GM12878 (cell line): ENCODE results near the gene CNN2. TPM values are rescaled to one million over a fixed set of nuclear protein-coding genes. Genes with fewer than 3 reads are reported as not detected.
"Not testable (repeated sequence)": the region's sequence is repeated elsewhere in the genome, so short reads cannot be mapped to it uniquely, and the experiment has no call there.

Source experiments
- ATAC-seq: fragments of 200-7000 bp; cut with Tn5 transposase; 3 replicates; pipeline ENCODE4 v1.9.1; 2020; ENCODE audit warnings: mild to moderate bottlenecking, moderate library complexity
- BruUV-seq: library from RNA; stranded (reverse); fragments of 400-500 nt; replicated peaks from 2 replicates; lab custom pipeline; 2021; lab: Mats Ljungman, UMichigan
- CTCF ChIA-PET: fragments of 300-600 bp; sonication (Branson Sonifier 250); formaldehyde crosslinking; extraction: SDS; loops from one replicate; lab custom pipeline; 2021; ENCODE audit warnings: inconsistent platforms; lab: Yijun Ruan, JAX
- POLR2A ChIA-PET: fragments of 350-600 bp; formaldehyde crosslinking; extraction: SDS; loops from one replicate; lab custom pipeline; 2021; ENCODE audit warnings: inconsistent platforms; lab: Charles Lee
- RAD21 ChIA-PET: fragments of 300-600 bp; sonication (Branson Sonifier 250); formaldehyde crosslinking; loops from one replicate; lab custom pipeline; 2023; ENCODE audit warnings: antibody characterized with exemption; ENCODE audit not compliant: unreplicated experiment; lab: Charles Lee
- SMC1A ChIA-PET: fragments of 300-600 bp; sonication (Branson Sonifier 250); formaldehyde crosslinking; loops from one replicate; lab custom pipeline; 2023; ENCODE audit not compliant: unreplicated experiment, uncharacterized antibody; lab: Charles Lee
- DNase-seq: peaks from one replicate; pipeline ENCODE4 v3.0.0-alpha.2; 2011; ENCODE audit warnings: low read depth, low spot score
- FAIRE-seq: peaks from 3 replicates; lab custom pipeline; 2011; peaks lifted over from hg19 to GRCh38; lab: Jason Lieb, UNC
- H2AFZ ChIP-seq: 2 replicates; pipeline ENCODE4 v1.6.0; 2011; ENCODE audit warnings: low read depth, low read length, control low read depth; ENCODE audit not compliant: control insufficient read depth
- H3K27ac ChIP-seq: 2 replicates; pipeline ENCODE4 v1.5.1; 2011; ENCODE audit warnings: control low read depth; ENCODE audit not compliant: control insufficient read depth, insufficient read depth
- H3K27me3 ChIP-seq, 2 experiments: replicated peaks in 1 of 2; 2 replicates each; pipeline versions ENCODE4 v1.6.0 to v1.6.1; 2011; ENCODE audit warnings: low read length in 1 of 2; ENCODE audit not compliant: control insufficient read depth in 2 of 2, insufficient read depth in 2 of 2
- H3K36me3 ChIP-seq, 2 experiments: 2 replicates each; pipeline ENCODE4 v1.5.1; 2011; ENCODE audit warnings: low read length in 1 of 2; ENCODE audit not compliant: control insufficient read depth in 2 of 2, insufficient read depth in 2 of 2
- H3K4me1 ChIP-seq: 2 replicates; pipeline ENCODE4 v1.6.1; 2011; ENCODE audit warnings: mild to moderate bottlenecking, low read length, moderate library complexity, mixed read lengths; ENCODE audit not compliant: control insufficient read depth, insufficient read depth
- H3K4me2 ChIP-seq: 2 replicates; pipeline ENCODE4 v1.6.0; 2011; ENCODE audit warnings: control low read depth; ENCODE audit not compliant: control insufficient read depth, insufficient read depth
- H3K4me3 ChIP-seq: fragments of 200-600 bp; sonication (generic); 2 replicates; pipeline ENCODE4 v1.5.1; 2016
- H3K79me2 ChIP-seq: 2 replicates; pipeline ENCODE4 v1.6.0; 2011; ENCODE audit warnings: low read length; ENCODE audit not compliant: control insufficient read depth, insufficient read depth
- H3K9ac ChIP-seq: 2 replicates; pipeline ENCODE4 v1.8.0; 2011; ENCODE audit warnings: low read length, control low read depth, mixed read lengths; ENCODE audit not compliant: control insufficient read depth, insufficient read depth
- H3K9me3 ChIP-seq: replicated peaks from 3 replicates; pipeline ENCODE4 v1.5.1; 2011; ENCODE audit warnings: mild to moderate bottlenecking, low read length; ENCODE audit not compliant: control insufficient read depth, insufficient read depth
- H4K20me1 ChIP-seq: 2 replicates; pipeline ENCODE4 v1.6.0; 2011; ENCODE audit not compliant: control insufficient read depth, insufficient read depth
- ASH2L ChIP-seq: fragments of 300-600, 200-600 bp; sonication (generic); IDR thresholded peaks from 2 replicates; pipeline ENCODE4 v1.6.1; 2017; ENCODE audit warnings: low read depth, mild to moderate bottlenecking, borderline replicate concordance
- CHD2 ChIP-seq: IDR thresholded peaks from 2 replicates; pipeline ENCODE4 v1.6.1; 2011; ENCODE audit warnings: low read depth, low read length, improper control_type of control experiment, borderline replicate concordance
- ESRRA ChIP-seq: IDR thresholded peaks from 2 replicates; pipeline ENCODE4 v1.6.1; 2012; ENCODE audit warnings: mild to moderate bottlenecking, low read length, improper control_type of control experiment
- HDAC6 ChIP-seq: fragments of 200-600 bp; sonication (generic); IDR thresholded peaks from one replicate; pipeline ENCODE4 v1.8.0; 2017; ENCODE audit warnings: antibody characterized with exemption; ENCODE audit not compliant: unreplicated experiment
- IKZF1 ChIP-seq: fragments of 450-650 bp; conservative IDR thresholded peaks from 2 replicates; pipeline ENCODE4 v1.6.1; 2017; ENCODE audit warnings: antibody characterized with exemption, mild to moderate bottlenecking
- KDM1A ChIP-seq: fragments of 200-600 bp; sonication (generic); IDR thresholded peaks from 2 replicates; pipeline ENCODE4 v1.6.1; 2016; ENCODE audit warnings: borderline replicate concordance
- MXI1 ChIP-seq: fragments of 150-350 bp; IDR thresholded peaks from 2 replicates; pipeline ENCODE4 v1.6.1; 2011; ENCODE audit warnings: low read depth, mild to moderate bottlenecking, inconsistent platforms, low read length, improper control_type of control experiment
- NFIC ChIP-seq: IDR thresholded peaks from 2 replicates; pipeline ENCODE4 v1.6.1; 2012; ENCODE audit warnings: low read depth, mild to moderate bottlenecking, inconsistent platforms, low read length, moderate library complexity
- NR2C1 ChIP-seq: fragments of 450-650 bp; IDR thresholded peaks from 2 replicates; pipeline ENCODE4 v1.6.1; 2017; ENCODE audit warnings: antibody characterized with exemption, mild to moderate bottlenecking, moderate library complexity
- POLR2AphosphoS2 ChIP-seq: IDR thresholded peaks from 2 replicates; pipeline ENCODE4 v1.6.1; 2011; ENCODE audit warnings: low read depth, mild to moderate bottlenecking, low read length, improper control_type of control experiment, moderate library complexity
- SMC3 ChIP-seq: IDR thresholded peaks from 2 replicates; pipeline ENCODE4 v1.6.1; 2011; ENCODE audit warnings: low read length, improper control_type of control experiment, borderline replicate concordance
- TCF12 ChIP-seq: IDR thresholded peaks from 2 replicates; pipeline ENCODE4 v1.6.1; 2011; ENCODE audit warnings: low read depth, mild to moderate bottlenecking, low read length
- ZBTB11 ChIP-seq: fragments of 450-650 bp; formaldehyde crosslinking; IDR thresholded peaks from 2 replicates; pipeline ENCODE4 v1.5.0; 2022; ENCODE audit warnings: mild to moderate bottlenecking, missing genetic modification characterization
- WGBS: methylation state at CpG from one replicate; pipeline ENCODE4 v1.1.6; 2016; ENCODE audit warnings: low lambda C conversion rate; ENCODE audit not compliant: insufficient replicate concordance, insufficient coverage; ENCODE audit errors: missing lambda C conversion rate; 5-methylcytosine and 5-hydroxymethylcytosine counted together
- in situ Hi-C: fragments of 300-500 bp; cut with MboI; formaldehyde crosslinking; loops from 9 replicates; pipeline ENCODE4 v1.14.3; 2018; ENCODE audit warnings: mixed read lengths
- intact Hi-C: fragments of 100-400 bp; cut with micrococcal nuclease; formaldehyde crosslinking; loops from one replicate; pipeline ENCODE4 v1.14.2; 2022; ENCODE audit not compliant: unreplicated experiment
- polyA plus RNA-seq, 11 experiments: library from polyadenylated mRNA; depleted of rRNA in 4 of 11; unstranded in 6 of 11; stranded (reverse) in 5 of 11; fragments of >200 nt; fragmentation: Nextera tagmentation in 4 of 11; fragmentation: Illumina TruSeq in 1 of 11; extraction: Ambion mirVana in 4 of 11; extraction: Trizol in 1 of 11; gene quantifications; 1 replicate in 1 of 11; 2 replicates in 10 of 11; pipeline versions ENCODE4 v1.2.1 to v1.2.3, GENCODE V29; 2011 to 2016; ENCODE audit warnings: inconsistent platforms in 2 of 11, missing spikeins in 2 of 11, low read depth in 1 of 11
- total RNA-seq, 4 experiments: library from RNA; depleted of rRNA in 3 of 4; stranded (reverse); fragments of >200 nt in 3 of 4; fragmentation: Illumina TruSeq in 1 of 4; extraction: Trizol in 1 of 4; gene quantifications; 2 replicates each; pipeline versions ENCODE4 v1.2.1 to v1.2.3, GENCODE V29; 2013 to 2021

The CNN2 gene
- total and polyA plus RNA-seq, 10 of the 15 experiments (the other 5 are each of a cell fraction or from before 2014, with no cell fraction given): 34.7 to 311 (median 172) TPM

- TF ChIP-seq ESRRA (no peak), IKZF1 (peak; percentile 71), ZBTB11 (CRISPR knock-in tag) (no peak), HDAC6 (no peak), POLR2AphosphoS2 (no peak), MXI1 (0 out of 2 replicates have a peak, but pooled peaks have one; percentile 51), TCF12 (peak; percentile 20; the same call in 1 of the 2 replicates), NFIC (no peak), SMC3 (no peak), KDM1A (no peak), ASH2L (peak; percentile 48; the same call in 1 of the 2 replicates), NR2C1 (no peak; the same call in 1 of the 2 replicates), CHD2 (0 out of 2 replicates have a peak, but pooled peaks have one; percentile 27)
These were observed 5.5 kb upstream of the CNN2 start, which contains the start of gene TMEM259 (continued) for GRCh38 chr19:1020868-1021425.

- H3K4me2 ChIP-seq, intact Hi-C loops, H3K4me3 ChIP-seq, POLR2A ChIA-PET, DNase-seq, H2AFZ ChIP-seq, H3K9me3 ChIP-seq, ATAC-seq, BruUV-seq, H3K27ac ChIP-seq, H3K4me1 ChIP-seq, in situ Hi-C loops, H3K9ac ChIP-seq, H4K20me1 ChIP-seq, H3K27me3 ChIP-seq, H3K36me3 ChIP-seq, RAD21 ChIA-PET, FAIRE-seq: not testable (repeated sequence)
- WGBS: 55% methylated on average over 5 of the region's 5 CpGs
- peaks cover 52% of the 10 kb centered on the region for H3K79me2 ChIP-seq
- ChIA-PET CTCF (interaction anchor here (1.3 kb wide), 1 partner anchor 217 kb away, joined by 3 read pairs; the partner anchor contains the start of gene ATP5F1D), SMC1A (interaction anchor here (0.6 to 1.3 kb wide), 2 partner anchors 79 to 176 kb away, joined by 3 read pairs; no protein-coding TSS in a partner anchor)
These were observed 2.6 kb upstream of the CNN2 start for GRCh38 chr19:1023883-1024188.

GRCh38 chr19:1025080-1025479 lies 1.3 kb upstream of the CNN2 start:
- H3K9me3 ChIP-seq, DNase-seq, H2AFZ ChIP-seq, H3K27me3 ChIP-seq, H3K4me3 ChIP-seq, ATAC-seq, BruUV-seq, H3K27ac ChIP-seq, intact Hi-C loops, H3K4me2 ChIP-seq, in situ Hi-C loops, H3K9ac ChIP-seq, H3K4me1 ChIP-seq, H4K20me1 ChIP-seq, FAIRE-seq, H3K36me3 ChIP-seq: not testable (repeated sequence)
- ChIA-PET POLR2A (interaction anchor here (0.7 to 4.7 kb wide), 4 partner anchors 14 to 165 kb away, joined by 3 to 83 read pairs (median 13); partner anchors contain the start of genes ABCA7 and ARHGAP45), SMC1A (interaction anchor here (0.6 kb wide), 2 partner anchors 61 to 102 kb away, joined by 4 read pairs; no protein-coding TSS in a partner anchor), RAD21 (interaction anchor here (1.4 to 4.9 kb wide), 3 partner anchors 13 to 105 kb away, joined by 3 to 39 read pairs (median 8); partner anchors contain the start of gene ABCA7), CTCF (interaction anchor here (0.6 kb wide), 1 partner anchor 29 kb away, joined by 3 read pairs; no protein-coding TSS in a partner anchor)
- H3K79me2 ChIP-seq: peaks cover 50% of the 10 kb centered on the region
- WGBS: 20% methylated on average over 6 of the region's 6 CpGs
